Endothelial cell of umbilical vein (primary cell): ENCODE results near the gene GBP3. TPM values are rescaled to one million over a fixed set of nuclear protein-coding genes. Genes with fewer than 3 reads are reported as not detected.

Experiments used
- BruUV-seq: library from RNA; stranded (reverse); fragments of 400-500 nt; replicated peaks from 2 replicates; lab custom pipeline; 2021; lab: Mats Ljungman, UMichigan
- CTCF ChIA-PET: fragments of 300-600, 350-600 bp; sonication (Branson Sonifier 250); formaldehyde crosslinking; loops from one replicate; lab custom pipeline; 2021; ENCODE audit warnings: antibody characterized with exemption, inconsistent platforms; lab: Charles Lee
- POLR2A ChIA-PET: fragments of 300-600, 350-600 bp; sonication (Branson Sonifier 250); formaldehyde crosslinking; loops from one replicate; lab custom pipeline; 2021; ENCODE audit warnings: antibody characterized with exemption, inconsistent platforms; lab: Charles Lee
- DNase-seq: peaks from one replicate; pipeline ENCODE4 v3.0.0-alpha.2; 2011; ENCODE audit warnings: low read depth, low spot score
- FAIRE-seq: peaks from 2 replicates; lab custom pipeline; 2011; peaks lifted over from hg19 to GRCh38; lab: Jason Lieb, UNC
- H2AFZ ChIP-seq: 2 replicates; pipeline ENCODE4 v1.6.0; 2012; ENCODE audit warnings: low read depth, low read length, control low read depth, inconsistent platforms
- H3K27ac ChIP-seq: 2 replicates; pipeline ENCODE4 v1.5.1; 2011; ENCODE audit warnings: low read depth, mild to moderate bottlenecking, control low read depth, low read length, moderate library complexity; ENCODE audit not compliant: insufficient read depth
- H3K27me3 ChIP-seq, 2 experiments: 2 replicates each; pipeline versions ENCODE4 v1.6.0 to v1.6.1; 2011; ENCODE audit warnings: low read length in 2 of 2, mixed read lengths in 1 of 2; ENCODE audit not compliant: control insufficient read depth in 2 of 2, insufficient read depth in 2 of 2
- H3K36me3 ChIP-seq, 2 experiments: 2 replicates in 1 of 2; 3 replicates in 1 of 2; pipeline ENCODE4 v1.5.1; 2011; ENCODE audit warnings: low read length in 2 of 2, mild to moderate bottlenecking in 1 of 2, moderate library complexity in 1 of 2; ENCODE audit not compliant: control insufficient read depth in 2 of 2, insufficient read depth in 2 of 2; ENCODE audit errors: extremely low read depth in 1 of 2
- H3K4me1 ChIP-seq: 3 replicates; pipeline ENCODE4 v1.5.1; 2011; ENCODE audit warnings: mild to moderate bottlenecking, low read length; ENCODE audit not compliant: control insufficient read depth, insufficient read depth; ENCODE audit errors: extremely low read depth
- H3K4me2 ChIP-seq: 2 replicates; pipeline ENCODE4 v1.6.1; 2011; ENCODE audit warnings: low read length, control low read depth, mixed read lengths; ENCODE audit not compliant: insufficient read depth
- H3K4me3 ChIP-seq, 3 experiments: fragments of 200-600 bp in 1 of 3; sonication (generic), shearing (Covaris generic) in 1 of 3; replicated peaks in 1 of 3; 2 replicates each; pipeline ENCODE4 v1.5.1; 2011 to 2016; ENCODE audit warnings: control low read depth in 3 of 3, low read length in 3 of 3, mild to moderate bottlenecking in 2 of 3, inconsistent platforms in 1 of 3, low read depth in 1 of 3, moderate library complexity in 1 of 3; ENCODE audit not compliant: insufficient read depth in 1 of 3
- H3K79me2 ChIP-seq: 2 replicates; pipeline ENCODE4 v1.6.0; 2012; ENCODE audit warnings: low read length, inconsistent platforms; ENCODE audit not compliant: control insufficient read depth, insufficient read depth
- H3K9ac ChIP-seq: replicated peaks from 2 replicates; pipeline ENCODE3; 2011; ENCODE audit warnings: low read length, control low read depth; ENCODE audit not compliant: insufficient read depth; ENCODE audit errors: extremely low read depth
- H3K9me1 ChIP-seq: replicated peaks from 3 replicates; pipeline ENCODE4 v1.6.0; 2011; ENCODE audit warnings: mild to moderate bottlenecking, low read length; ENCODE audit not compliant: control insufficient read depth, insufficient read depth; ENCODE audit errors: extremely low read depth
- H3K9me3 ChIP-seq: replicated peaks from 2 replicates; pipeline ENCODE4 v1.5.1; 2012; ENCODE audit warnings: low read length, inconsistent platforms; ENCODE audit not compliant: control insufficient read depth, insufficient read depth
- H4K20me1 ChIP-seq: replicated peaks from 2 replicates; pipeline ENCODE3; 2011; ENCODE audit warnings: mild to moderate bottlenecking, low read length; ENCODE audit not compliant: control insufficient read depth, insufficient read depth; ENCODE audit errors: extremely low read depth
- CTCF ChIP-seq, 2 donors: IDR thresholded peaks; 1 replicate in 1 of 2; 2 replicates in 1 of 2; pipeline ENCODE4 v1.5.1; 2011; ENCODE audit warnings: low read length in 2 of 2, mild to moderate bottlenecking in 2 of 2, moderate library complexity in 2 of 2, control low read depth in 1 of 2, inconsistent platforms in 1 of 2, low read depth in 1 of 2; ENCODE audit not compliant: insufficient read depth in 1 of 2; ENCODE audit errors: extremely low read depth in 1 of 2
- EZH2 ChIP-seq: IDR thresholded peaks from 2 replicates; pipeline ENCODE4 v1.6.1; 2012; ENCODE audit warnings: borderline replicate concordance, low read depth, mild to moderate bottlenecking, moderate library complexity, low read length, inconsistent platforms; ENCODE audit not compliant: severe bottlenecking
- FOS ChIP-seq: IDR thresholded peaks from 2 replicates; pipeline ENCODE4 v1.6.1; 2011; ENCODE audit warnings: mild to moderate bottlenecking, low read length, moderate library complexity, borderline replicate concordance; ENCODE audit not compliant: insufficient read depth
- GATA2 ChIP-seq: IDR thresholded peaks from 2 replicates; pipeline ENCODE4 v1.7.0; 2011; ENCODE audit warnings: low read depth, mild to moderate bottlenecking, moderate library complexity, mixed read lengths, low read length; ENCODE audit not compliant: insufficient read length, insufficient read depth
- JUN ChIP-seq: IDR thresholded peaks from 2 replicates; pipeline ENCODE4 v1.6.1; 2011; ENCODE audit warnings: borderline replicate concordance, low read depth; ENCODE audit not compliant: insufficient read length, insufficient read depth
- MYC ChIP-seq: IDR thresholded peaks from one replicate; pipeline ENCODE4 v1.6.1; 2011; ENCODE audit warnings: mild to moderate bottlenecking, low read depth, low read length
- POLR2A ChIP-seq: IDR thresholded peaks from 2 replicates; pipeline ENCODE4 v1.6.1; 2012; ENCODE audit warnings: low read depth, mild to moderate bottlenecking, control low read depth, low read length
- POLR2AphosphoS5 ChIP-seq: IDR thresholded peaks from 2 replicates; pipeline ENCODE4 v1.6.1; 2012; ENCODE audit warnings: low read depth, mild to moderate bottlenecking, control low read depth, low read length, moderate library complexity; ENCODE audit not compliant: insufficient read depth
- dilution Hi-C: fragments of 300-500 bp; cut with MboI; formaldehyde crosslinking; loops from one replicate; pipeline ENCODE4 v1.15.0; 2019; ENCODE audit warnings: low sequenced_read_pairs; ENCODE audit not compliant: extremely low pct_ligation_motif_present
- intact Hi-C: fragments of 100-400 bp; cut with micrococcal nuclease; formaldehyde crosslinking; loops from one replicate; pipeline ENCODE4 v1.10.0; 2022
- polyA plus RNA-seq, 4 experiments: library from polyadenylated mRNA; depleted of rRNA in 3 of 4; stranded (reverse) in 3 of 4; unstranded in 1 of 4; fragments of >200 nt; gene quantifications; 2 replicates each; pipeline versions ENCODE4 v1.2.1 to v1.2.3, GENCODE V29; 2011 to 2012; ENCODE audit warnings: missing spikeins in 1 of 4
- small RNA-seq: library from RNA; depleted of rRNA; stranded (forward); fragments of <200 nt; gene quantifications from one replicate; pipeline ENCODE3, GENCODE V24; 2012; ENCODE audit warnings: low replicate concordance, low read depth; ENCODE audit not compliant: insufficient read depth, insufficient read length
- total RNA-seq: library from RNA; stranded (reverse); gene quantifications from 2 replicates; pipeline ENCODE4 v1.2.3, GENCODE V29; 2021
- TF ChIP-seq, protein P1 (sequence below): IDR thresholded peaks from 2 replicates; pipeline ENCODE4 v1.6.1; 2011; ENCODE audit not compliant: insufficient read depth, insufficient read length

GBP3 gene
- total and polyA plus RNA-seq, 2 donors (not counting 3 experiments of a cell fraction or from before 2014, with no cell fraction given), result 5.7 to 7.3 TPM

DNA sequence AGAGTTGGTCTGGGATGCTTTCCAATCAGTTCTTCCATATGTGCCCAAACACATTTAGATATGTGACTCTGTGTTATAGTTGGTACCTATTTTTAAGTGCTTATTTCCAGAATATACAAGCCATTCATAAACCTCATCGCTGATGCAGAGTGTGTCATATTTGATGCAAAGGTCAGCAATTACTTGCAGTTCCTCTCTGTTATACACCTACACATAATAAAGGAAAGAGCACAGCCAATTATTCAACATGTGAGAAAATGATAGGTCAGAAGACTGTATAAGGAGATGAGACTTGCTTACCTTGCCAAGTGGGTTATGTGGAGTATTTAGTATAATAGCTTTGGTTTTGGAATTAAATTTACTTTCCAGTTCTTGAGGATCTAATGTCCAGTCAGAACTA is 61.6 kb downstream of the GBP3 start:
- no peak for FAIRE-seq

More for the DNA sequence above, 61.6 kb downstream of the GBP3 start:
- Histone ChIP-seq H4K20me1 (no peaks in the 10 kb centered on the region), H3K36me3 (peaks cover 4 to 9% of the 10 kb centered on the region in 2 experiments), H3K4me3 (no peak overlapping the region), H3K4me2 (no peak overlapping the region), H3K79me2 (no peaks in the 10 kb centered on the region), H3K9me3 (no peaks in the 10 kb centered on the region), H2AFZ (no peak overlapping the region), H3K9ac (no peak overlapping the region), H3K9me1 (no peaks in the 10 kb centered on the region), H3K27ac (no peak overlapping the region), H3K4me1 (no peaks in the 10 kb centered on the region), H3K27me3 (no peaks in the 10 kb centered on the region)
- POLR2A ChIA-PET, result no interaction called here
- no peak for TF ChIP-seq MYC
- TF ChIP-seq GATA2, result no peak
- TF ChIP-seq CTCF (IDR thresholded peaks at IDR 0.05; ENCODE audit: extremely low read depth in 1 of 2, insufficient read depth in 1 of 2, low read depth in 1 of 2, low read length in 2 of 2), result no peak
- TF ChIP-seq, protein P1, sequence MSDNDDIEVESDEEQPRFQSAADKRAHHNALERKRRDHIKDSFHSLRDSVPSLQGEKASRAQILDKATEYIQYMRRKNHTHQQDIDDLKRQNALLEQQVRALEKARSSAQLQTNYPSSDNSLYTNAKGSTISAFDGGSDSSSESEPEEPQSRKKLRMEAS, result no peak
- TF ChIP-seq FOS, result no peak
- no peak for TF ChIP-seq POLR2A
- no peak for TF ChIP-seq POLR2AphosphoS5
- no peak for TF ChIP-seq JUN
- no peak for TF ChIP-seq EZH2
- BruUV-seq, result no TSS peak
- DNase-seq, result no peak
- CTCF ChIA-PET, result no interaction called here
- dilution Hi-C loops (no loop called here), intact Hi-C loops (no loop called here)

Small RNA genes lying within 50 kb of the gene (small RNA-seq; reads per million reads assigned to genes)
- not detected for gene RF00019

Other genes starting within 250 kb of the GBP3 start
- 18.0 and 19.8 TPM in 2 replicates for gene GTF2B, start 131.3 kb downstream of the GBP3 start, total RNA-seq
- gene GTF2B, start 131.3 kb downstream of the GBP3 start, polyA plus RNA-seq, result 14.2 and 20.0 TPM in 2 replicates
- 18.1 and 21.1 TPM in 2 replicates for gene KYAT3, start 30.2 kb downstream of the GBP3 start, total RNA-seq
- 7.0 and 8.0 TPM in 2 replicates for gene KYAT3, start 30.2 kb downstream of the GBP3 start, polyA plus RNA-seq
- 7.6 and 9.9 TPM in 2 replicates for gene RBMXL1, start 30.2 kb downstream of the GBP3 start, total RNA-seq
- 2.5 and 2.9 TPM in 2 replicates for gene RBMXL1, start 30.2 kb downstream of the GBP3 start, polyA plus RNA-seq
- gene GBP1, start 42.3 kb upstream of the GBP3 start, total RNA-seq, result 17.8 and 28.0 TPM in 2 replicates
- gene GBP1, start 42.3 kb upstream of the GBP3 start, polyA plus RNA-seq, result 9.8 and 11.6 TPM in 2 replicates
- 19.4 and 30.2 TPM in 2 replicates for gene GBP2, start 103.2 kb upstream of the GBP3 start, total RNA-seq
- gene GBP2, start 103.2 kb upstream of the GBP3 start, polyA plus RNA-seq, result 13.1 TPM in 2 replicates
- not detected in 2 replicates for gene GBP7, start 153.1 kb upstream of the GBP3 start, total RNA-seq
- gene GBP7, start 153.1 kb upstream of the GBP3 start, polyA plus RNA-seq, result not detected in 2 replicates
- gene GBP4, start 176.1 kb upstream of the GBP3 start, total RNA-seq, result 1.7 and 7.6 TPM in 2 replicates
- 1.7 and 1.9 TPM in 2 replicates for gene GBP4, start 176.1 kb upstream of the GBP3 start, polyA plus RNA-seq
- gene GBP5, start 250.0 kb upstream of the GBP3 start, total RNA-seq, result 0.31 TPM in 1 of 2 replicates, not detected in the other
- gene GBP5, start 250.0 kb upstream of the GBP3 start, polyA plus RNA-seq, result not detected in 2 replicates